Loucy (cell line): Measurements from ENCODE around the gene NFIX.

Source experiments
- EZH2phosphoT487 ChIP-seq: fragments of 200-600 bp; IDR thresholded peaks from 2 replicates; pipeline ENCODE4 v1.6.1; 2018; ENCODE audit warnings: antibody characterized with exemption, mild to moderate bottlenecking, moderate library complexity, borderline replicate concordance
- TF ChIP-seq, protein P1 (sequence below): fragments of 200-600 bp; sonication (generic); conservative IDR thresholded peaks from 2 replicates; pipeline ENCODE4 v1.5.1; 2014; ENCODE audit warnings: mild to moderate bottlenecking, antibody characterized with exemption, low read length

DNA sequence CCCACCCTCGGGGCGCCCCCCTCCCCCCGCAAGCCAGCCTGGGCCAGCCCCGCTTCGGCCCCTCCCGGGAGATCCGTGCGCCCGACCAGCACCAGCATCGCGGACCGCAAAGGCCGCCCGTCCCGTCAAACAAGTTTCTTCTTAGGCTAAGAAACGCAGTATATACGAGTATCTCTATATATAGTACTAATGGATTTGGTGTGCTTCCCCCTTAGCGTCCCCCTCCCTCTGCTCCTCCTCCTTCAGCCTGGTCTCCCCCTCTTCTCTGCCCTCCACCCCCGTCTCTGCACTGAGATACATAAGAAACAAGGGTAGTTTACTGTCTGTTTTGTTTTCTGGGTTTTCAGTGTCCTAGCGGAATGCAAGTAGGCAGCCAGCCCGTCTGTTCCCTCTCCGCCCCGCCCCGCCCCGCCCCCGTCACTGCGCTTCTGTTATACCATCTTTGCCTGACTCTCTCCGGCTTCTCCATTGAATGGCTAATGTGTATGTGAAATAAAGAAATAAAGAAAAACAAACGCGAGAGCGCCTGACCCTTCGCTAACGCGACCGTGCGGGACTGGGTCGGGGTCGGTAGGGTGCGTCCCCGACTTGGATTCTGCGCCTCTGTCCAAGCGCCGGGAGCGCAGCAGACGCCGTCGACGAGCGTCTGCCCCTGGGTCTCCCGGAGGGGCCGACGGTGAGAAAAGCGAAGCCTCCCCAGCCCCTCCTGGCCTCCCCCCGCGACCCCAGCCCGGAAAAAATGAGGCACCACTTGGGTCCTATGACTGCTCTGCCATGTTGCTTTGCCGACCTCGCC, 103.2 kb downstream of the NFIX start:
- TF ChIP-seq, protein P1, sequence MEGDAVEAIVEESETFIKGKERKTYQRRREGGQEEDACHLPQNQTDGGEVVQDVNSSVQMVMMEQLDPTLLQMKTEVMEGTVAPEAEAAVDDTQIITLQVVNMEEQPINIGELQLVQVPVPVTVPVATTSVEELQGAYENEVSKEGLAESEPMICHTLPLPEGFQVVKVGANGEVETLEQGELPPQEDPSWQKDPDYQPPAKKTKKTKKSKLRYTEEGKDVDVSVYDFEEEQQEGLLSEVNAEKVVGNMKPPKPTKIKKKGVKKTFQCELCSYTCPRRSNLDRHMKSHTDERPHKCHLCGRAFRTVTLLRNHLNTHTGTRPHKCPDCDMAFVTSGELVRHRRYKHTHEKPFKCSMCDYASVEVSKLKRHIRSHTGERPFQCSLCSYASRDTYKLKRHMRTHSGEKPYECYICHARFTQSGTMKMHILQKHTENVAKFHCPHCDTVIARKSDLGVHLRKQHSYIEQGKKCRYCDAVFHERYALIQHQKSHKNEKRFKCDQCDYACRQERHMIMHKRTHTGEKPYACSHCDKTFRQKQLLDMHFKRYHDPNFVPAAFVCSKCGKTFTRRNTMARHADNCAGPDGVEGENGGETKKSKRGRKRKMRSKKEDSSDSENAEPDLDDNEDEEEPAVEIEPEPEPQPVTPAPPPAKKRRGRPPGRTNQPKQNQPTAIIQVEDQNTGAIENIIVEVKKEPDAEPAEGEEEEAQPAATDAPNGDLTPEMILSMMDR: no peak
- no peak for TF ChIP-seq EZH2phosphoT487
